ENCODE results near the gene PHETA1. TPM values are rescaled to one million over a fixed set of nuclear protein-coding genes. Genes with fewer than 3 reads are reported as not detected.

The PHETA1 gene
- total and polyA plus RNA-seq, 11 donors: 12.8 to 48.7 (median 24.5) TPM

DNA sequence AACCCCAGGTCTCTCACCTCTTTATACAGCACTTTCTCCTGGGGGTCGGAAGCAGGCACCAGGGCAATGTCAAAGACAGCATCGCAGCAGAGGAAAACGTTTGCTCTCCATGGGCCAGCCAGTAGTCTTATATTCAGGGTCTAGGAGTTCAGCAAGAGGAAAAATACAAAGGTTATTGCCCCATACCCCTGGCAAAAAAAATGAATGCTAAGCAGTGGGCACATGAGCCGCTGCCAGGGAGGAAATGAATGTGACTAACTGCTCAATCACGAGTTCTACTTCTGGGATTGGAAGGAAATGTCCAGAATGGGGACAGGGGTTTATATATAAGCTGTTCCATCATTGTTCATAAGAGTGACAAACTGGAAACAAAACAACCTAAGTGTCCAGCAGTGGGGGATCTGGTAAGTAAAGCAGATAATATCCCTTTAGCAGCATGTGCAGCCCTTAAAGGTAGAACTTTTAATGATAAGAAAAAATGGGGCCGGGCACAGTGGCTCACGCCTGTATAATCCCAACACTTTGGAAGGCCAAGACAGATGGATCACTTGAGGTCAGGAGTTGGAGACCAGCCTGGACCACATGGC is 53.8 kb downstream of the PHETA1 start:
- WGBS, 4 donors: 67 to 79% (median 72%) methylated on average over 7 of the region's 7 CpGs
- H3K4me3 ChIP-seq: peak overlapping the region in 1 of 12 donors; percentile 41
- TF ChIP-seq, protein P1, sequence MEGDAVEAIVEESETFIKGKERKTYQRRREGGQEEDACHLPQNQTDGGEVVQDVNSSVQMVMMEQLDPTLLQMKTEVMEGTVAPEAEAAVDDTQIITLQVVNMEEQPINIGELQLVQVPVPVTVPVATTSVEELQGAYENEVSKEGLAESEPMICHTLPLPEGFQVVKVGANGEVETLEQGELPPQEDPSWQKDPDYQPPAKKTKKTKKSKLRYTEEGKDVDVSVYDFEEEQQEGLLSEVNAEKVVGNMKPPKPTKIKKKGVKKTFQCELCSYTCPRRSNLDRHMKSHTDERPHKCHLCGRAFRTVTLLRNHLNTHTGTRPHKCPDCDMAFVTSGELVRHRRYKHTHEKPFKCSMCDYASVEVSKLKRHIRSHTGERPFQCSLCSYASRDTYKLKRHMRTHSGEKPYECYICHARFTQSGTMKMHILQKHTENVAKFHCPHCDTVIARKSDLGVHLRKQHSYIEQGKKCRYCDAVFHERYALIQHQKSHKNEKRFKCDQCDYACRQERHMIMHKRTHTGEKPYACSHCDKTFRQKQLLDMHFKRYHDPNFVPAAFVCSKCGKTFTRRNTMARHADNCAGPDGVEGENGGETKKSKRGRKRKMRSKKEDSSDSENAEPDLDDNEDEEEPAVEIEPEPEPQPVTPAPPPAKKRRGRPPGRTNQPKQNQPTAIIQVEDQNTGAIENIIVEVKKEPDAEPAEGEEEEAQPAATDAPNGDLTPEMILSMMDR (IDR thresholded peaks at IDR 0.05): no peak
- TF ChIP-seq POLR2A (IDR thresholded peaks at IDR 0.05): no peak
- DNase-seq (no peak), ATAC-seq (peak in 2 of 4 donors; percentile 7 to 63)
- H3K27me3 ChIP-seq: peaks cover 0 to 3% (median 0%) of the 10 kb centered on the region in 9 donors
- intact Hi-C loops (cut with DNase I): loop anchor here in 9 of 10 donors (5.0 to 10.0 kb wide), 5 partner anchors 293 to 423 kb away; no protein-coding TSS in a partner anchor
- H3K4me1 ChIP-seq: peaks cover 0 to 24% (median 0%) of the 10 kb centered on the region in 12 donors
- no peaks in the 10 kb centered on the region for H3K36me3 ChIP-seq
- no peaks in the 10 kb centered on the region for H3K9me3 ChIP-seq
- H3K27ac ChIP-seq: peak overlapping the region in 1 of 12 donors; percentile 79

DNA sequence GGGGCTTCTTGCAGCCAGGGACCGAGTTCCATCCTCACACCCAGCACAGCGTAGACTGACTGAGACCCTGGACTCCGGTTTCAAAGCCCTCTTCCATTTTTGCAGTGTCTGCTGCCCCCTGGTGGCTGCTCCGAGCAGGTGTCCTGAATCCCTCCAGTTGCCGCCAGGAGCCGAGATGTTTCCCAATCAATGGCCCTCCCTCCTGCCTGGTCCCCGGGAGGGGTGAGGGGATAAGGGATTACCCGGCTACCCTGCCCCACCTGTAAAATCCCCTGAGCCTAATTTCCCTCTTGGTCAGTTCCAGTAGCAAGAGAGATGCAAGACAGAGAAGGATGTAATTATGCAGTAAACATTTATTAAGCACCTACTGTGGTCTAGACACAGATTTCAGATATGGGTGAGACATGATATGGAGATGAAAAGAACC is 55.0 kb downstream of the PHETA1 start:
- no peak overlapping the region for H3K27ac ChIP-seq
- no peaks in the 10 kb centered on the region for H3K36me3 ChIP-seq
- DNase-seq: peak; percentile 56 to 87 (median 71)
- peaks cover 0 to 3% (median 0%) of the 10 kb centered on the region in 9 donors for H3K27me3 ChIP-seq
- H3K9me3 ChIP-seq: no peaks in the 10 kb centered on the region
- ATAC-seq: peak; percentile 24 to 81 (median 74)
- intact Hi-C loops (cut with DNase I): loop anchor here (2.0 to 10.0 kb wide), 7 partner anchors 292 to 422 kb away; no protein-coding TSS in a partner anchor
- TF ChIP-seq, protein P1 (IDR thresholded peaks at IDR 0.05): peak; percentile 82 to 94 (median 92)
- no peak for TF ChIP-seq POLR2A (IDR thresholded peaks at IDR 0.05)
- peak overlapping the region in 2 of 12 donors; percentile 4 to 41 for H3K4me3 ChIP-seq
- WGBS, 4 donors: 0 to 3% (median 1%) methylated on average over 7 to 8 of the region's 8 CpGs
- H3K4me1 ChIP-seq: peaks cover 0 to 24% (median 0%) of the 10 kb centered on the region in 12 donors

DNA sequence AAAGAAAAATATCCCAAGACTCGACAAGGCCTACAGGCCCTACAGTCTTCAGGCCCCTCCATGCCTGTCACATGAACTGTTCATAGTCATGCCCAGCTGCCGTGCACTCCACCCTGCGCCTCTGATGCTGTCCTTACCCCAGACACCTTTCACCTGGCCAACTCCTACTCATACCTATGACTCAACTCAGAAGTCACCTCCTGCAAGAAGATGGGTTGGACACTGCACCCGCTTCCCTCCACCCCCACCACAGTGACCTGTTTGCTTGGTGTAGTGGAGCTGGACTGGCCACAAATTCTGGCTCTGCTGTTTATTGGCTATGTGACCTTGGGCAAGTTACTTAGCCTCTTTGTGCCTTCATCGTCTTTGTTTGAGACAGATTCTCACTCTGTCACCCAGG is 56.2 kb downstream of the PHETA1 start:
- no peaks in the 10 kb centered on the region for H3K9me3 ChIP-seq
- peaks cover 0 to 24% (median 0%) of the 10 kb centered on the region in 12 donors for H3K4me1 ChIP-seq
- H3K36me3 ChIP-seq: no peaks in the 10 kb centered on the region
- WGBS, 4 donors: 73 to 80% (median 76%) methylated on average over 5 of the region's 5 CpGs
- no peak overlapping the region for H3K27ac ChIP-seq
- no peak for TF ChIP-seq POLR2A (IDR thresholded peaks at IDR 0.05)
- H3K27me3 ChIP-seq: peaks cover 0 to 3% (median 0%) of the 10 kb centered on the region in 9 donors
- intact Hi-C loops (cut with DNase I): loop anchor here (2.0 to 10.0 kb wide), 7 partner anchors 290 to 420 kb away; no protein-coding TSS in a partner anchor
- ATAC-seq: no peak
- no peak for DNase-seq
- no peak overlapping the region for H3K4me3 ChIP-seq

DNA sequence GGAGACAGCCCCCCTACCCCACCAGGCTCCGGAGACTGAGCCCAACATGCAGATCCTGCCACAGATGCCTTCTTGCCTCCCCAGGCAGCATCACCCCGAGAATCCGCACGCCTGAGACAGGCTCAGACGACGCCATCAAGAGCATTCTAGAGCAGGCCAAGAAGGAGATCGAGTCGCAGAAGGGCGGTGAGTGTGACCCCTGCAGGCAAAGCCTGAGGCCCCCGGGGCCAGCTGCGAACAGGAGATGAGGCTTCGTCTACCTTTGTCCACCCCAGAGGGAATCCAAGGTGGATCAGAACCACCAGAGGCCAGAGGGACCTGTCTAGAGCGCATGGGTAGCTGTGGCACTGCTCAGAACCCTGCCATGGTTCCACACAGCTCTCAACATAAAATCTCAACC is 56.9 kb downstream of the PHETA1 start:
- Histone ChIP-seq H3K27ac (no peak overlapping the region), H3K9me3 (peaks cover 0 to 2% (median 0%) of the 10 kb centered on the region in 12 donors), H3K4me3 (no peak overlapping the region), H3K27me3 (peaks cover 0 to 3% (median 0%) of the 10 kb centered on the region in 9 donors), H3K4me1 (peaks cover 0 to 24% (median 0%) of the 10 kb centered on the region in 12 donors), H3K36me3 (no peaks in the 10 kb centered on the region)
- TF ChIP-seq, protein P1 (IDR thresholded peaks at IDR 0.05): no peak
- no peak for TF ChIP-seq POLR2A (IDR thresholded peaks at IDR 0.05)
- no peak for DNase-seq
- no peak for ATAC-seq
- intact Hi-C loops (cut with DNase I): loop anchor here (2.0 to 10.0 kb wide), 7 partner anchors 290 to 420 kb away; no protein-coding TSS in a partner anchor
- 89 to 93% (median 92%) methylated on average over 9 to 13 of the region's 13 CpGs for WGBS, 4 donors
